ENCODE measurements around the gene GRB7.
"Not testable (repeated sequence)": the region's sequence is repeated elsewhere in the genome, so short reads cannot be mapped to it uniquely, and the experiment has no call there.

Gene GRB7

DNA sequence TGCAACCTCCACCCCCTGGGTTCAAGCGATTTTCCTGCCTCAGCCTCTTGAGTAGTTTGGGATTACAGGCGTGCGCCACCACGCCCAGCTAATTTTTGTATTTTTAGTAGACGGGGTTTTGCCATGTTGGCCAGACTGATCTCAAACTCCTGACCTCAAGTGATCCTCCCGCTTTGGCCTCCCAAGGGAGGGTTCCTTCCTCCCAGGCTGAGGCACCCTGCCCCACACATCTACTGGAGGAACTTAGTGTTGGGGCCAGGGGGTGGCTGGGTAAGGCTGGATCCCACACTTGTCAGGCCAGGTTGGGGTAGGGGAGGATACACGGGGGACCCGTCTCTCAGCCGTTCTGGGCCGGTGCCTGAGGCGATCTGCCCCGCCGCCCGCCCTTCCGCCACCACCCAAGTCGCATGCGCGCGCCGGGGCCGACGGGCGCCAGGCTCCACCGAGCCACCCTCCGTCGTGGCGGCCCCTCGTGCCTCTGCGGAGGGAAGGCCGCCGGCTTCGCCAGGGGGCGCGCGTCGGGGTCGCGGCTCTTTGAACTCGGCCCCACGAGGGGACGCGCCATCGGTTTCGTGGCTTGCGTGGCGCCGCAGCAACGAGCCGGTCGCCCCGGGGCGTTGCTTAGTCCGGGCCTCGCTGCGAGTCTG is 15.9 kb downstream of the GRB7 start:
- no peak for DNase-seq

DNA sequence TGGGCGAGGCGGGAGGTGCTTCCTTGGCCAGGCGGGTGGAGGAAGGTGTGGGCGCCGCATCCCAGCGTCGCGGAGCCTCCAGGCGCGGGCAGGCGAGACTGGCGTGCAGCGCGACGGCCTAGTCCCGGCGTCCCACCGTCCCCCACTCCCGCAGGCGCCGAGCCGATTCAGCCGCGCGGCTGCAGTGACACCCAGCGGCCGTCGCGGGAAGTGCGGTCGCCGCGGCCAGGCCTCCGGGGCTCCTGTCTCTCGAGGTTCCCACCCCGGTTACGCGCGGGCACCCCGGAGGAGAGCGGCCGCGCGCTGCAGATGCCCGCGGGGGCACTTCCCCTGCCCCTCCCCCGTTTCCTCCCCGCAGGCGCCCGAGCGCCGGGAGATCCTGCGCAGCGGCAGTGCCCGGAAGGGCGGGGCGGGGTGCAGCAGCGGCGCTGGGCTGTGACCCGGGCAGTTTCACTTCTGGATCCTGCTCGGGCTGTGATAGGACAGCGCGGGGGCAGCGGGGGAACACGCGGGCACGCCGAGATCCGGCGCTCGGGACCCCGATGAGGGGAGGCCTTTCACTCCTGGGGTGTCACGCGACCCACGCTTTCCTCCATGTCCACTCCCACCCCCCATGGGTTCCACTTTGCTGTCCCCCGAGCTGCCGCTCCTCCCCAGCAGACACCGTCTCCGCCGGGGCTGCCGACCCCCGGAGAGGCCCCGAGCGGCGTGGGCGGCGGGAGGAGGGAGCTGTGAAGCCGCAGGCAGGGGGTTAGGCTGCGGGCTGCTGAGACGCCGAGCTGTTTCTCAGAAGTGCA is 16.6 kb downstream of the GRB7 start:
- DNase-seq, result peak; percentile 95

DNA sequence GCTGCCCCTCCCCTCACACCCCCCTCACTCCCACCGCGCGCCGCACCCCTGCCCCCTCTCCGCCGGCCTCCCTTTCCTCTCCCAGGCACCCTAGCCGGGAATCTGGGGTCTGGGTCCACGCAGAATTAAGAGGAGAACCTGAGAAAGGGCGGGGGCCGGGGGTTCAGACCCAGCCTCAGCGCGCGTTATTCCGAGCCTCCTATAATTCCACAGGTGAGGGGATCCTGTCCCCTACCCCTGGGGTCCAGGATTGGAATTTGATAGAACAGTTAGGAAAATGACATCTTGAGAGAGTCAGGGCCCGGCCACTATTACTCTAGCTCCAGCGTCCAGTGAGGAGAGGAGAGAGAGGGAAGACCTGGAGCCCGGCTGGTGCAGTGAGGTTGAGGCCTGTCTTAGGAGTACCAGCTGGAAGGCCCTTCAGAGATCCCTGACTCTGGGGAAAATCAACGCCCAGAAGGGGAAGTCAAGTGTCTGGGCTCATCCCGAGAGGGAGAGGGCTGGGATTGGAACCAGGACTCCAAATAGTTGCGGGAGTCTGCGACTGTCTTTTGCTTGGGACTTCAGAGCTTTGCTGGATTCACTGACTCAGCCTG is 17.3 kb downstream of the GRB7 start:
- DNase-seq, result peak; percentile 14

DNA sequence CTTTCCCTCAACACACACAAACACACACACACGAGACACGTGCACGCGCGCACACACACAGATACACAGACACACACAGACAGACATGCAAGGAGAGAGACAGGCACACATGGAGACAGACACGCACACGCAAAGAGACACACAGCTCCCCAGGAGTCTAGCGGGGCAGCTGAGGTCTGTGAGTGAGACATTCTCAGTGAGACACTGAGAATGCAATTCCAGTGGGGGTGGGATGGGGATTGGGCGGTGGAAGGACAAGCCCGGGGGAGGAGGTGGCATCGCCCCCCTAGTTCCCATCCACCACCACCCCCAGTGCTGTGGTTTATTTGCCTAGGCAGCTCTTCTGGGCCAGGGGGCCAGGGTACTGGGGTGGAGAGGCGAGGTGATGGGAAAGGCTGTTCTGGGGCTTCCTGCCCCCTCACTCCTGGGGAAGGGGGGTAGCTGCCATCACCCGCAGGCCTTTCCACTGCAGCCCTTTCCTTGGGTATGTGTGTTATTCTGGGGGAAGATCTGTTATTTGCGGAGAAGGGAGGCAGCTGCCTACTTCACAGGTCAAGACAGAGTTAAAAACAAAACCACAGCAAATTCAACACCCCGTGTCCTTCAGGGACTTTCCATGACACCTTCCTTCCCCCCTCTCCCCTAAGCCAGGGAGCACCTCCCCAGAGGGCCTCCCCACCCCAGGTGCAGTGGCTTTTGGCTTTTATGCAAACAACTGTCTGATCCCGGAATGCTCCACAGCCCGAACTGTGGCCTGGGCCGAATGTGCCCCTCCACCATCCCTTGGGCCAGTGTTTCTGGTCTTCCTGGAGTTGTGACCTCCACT is 18.0 kb downstream of the GRB7 start:
- DNase-seq, result no peak

DNA sequence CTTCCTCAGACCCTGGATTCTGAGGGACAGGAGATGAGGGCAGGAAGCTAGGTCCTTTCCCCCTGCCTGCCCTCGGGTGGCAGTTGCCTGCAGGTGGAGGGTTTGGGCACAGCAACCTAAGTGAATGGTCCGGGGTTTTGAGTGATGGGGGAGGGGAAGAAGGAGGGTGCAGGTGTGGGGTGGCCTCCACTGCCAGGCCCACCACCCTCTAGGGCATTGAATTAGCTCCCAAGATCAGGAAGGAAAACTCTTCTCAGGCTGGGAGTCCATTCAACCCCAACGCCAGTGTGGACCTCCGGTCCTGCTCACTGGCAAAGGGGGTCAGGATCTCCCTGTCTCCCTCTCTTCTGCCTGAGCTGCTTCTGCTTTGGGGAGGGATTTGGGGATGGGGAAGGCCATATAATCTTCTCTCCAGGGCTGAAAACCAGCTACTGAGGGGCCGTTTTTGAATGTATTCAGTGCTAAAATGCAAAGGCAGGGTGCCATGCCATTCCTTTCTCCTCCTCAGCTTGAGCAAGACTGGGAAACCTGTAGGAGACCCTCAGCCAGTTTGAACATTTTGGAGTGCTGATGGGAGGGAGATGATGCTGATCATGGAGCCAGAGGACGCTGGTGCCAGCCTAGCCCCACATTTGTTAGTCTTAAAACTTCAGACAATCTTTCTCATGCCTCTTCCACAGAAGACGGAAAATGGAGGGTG is 18.8 kb downstream of the GRB7 start:
- DNase-seq, result no peak

DNA sequence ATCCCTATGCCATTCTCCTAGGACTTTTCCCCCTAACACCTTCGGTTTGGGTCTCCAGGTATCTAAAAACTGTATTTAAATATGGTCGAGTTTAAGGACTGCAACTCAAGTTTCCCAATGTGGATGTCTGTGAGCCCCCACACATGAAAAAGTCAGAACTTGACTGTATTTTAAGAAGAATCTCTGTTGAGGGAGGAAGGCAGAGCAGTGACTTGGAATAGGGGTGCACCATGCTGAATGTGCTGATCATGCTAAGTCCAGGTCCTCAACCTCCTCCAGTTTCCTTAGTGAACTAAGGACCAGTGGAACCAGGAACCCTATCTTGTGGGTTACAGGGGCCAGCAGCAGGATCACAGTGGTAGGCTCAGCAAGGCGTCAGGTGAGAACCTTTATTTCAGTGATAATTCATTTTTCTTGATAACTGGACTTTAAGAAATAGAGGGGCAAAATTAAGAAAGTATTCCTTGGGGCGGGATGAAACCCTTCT is 19.5 kb downstream of the GRB7 start:
- DNase-seq, result no peak

DNA sequence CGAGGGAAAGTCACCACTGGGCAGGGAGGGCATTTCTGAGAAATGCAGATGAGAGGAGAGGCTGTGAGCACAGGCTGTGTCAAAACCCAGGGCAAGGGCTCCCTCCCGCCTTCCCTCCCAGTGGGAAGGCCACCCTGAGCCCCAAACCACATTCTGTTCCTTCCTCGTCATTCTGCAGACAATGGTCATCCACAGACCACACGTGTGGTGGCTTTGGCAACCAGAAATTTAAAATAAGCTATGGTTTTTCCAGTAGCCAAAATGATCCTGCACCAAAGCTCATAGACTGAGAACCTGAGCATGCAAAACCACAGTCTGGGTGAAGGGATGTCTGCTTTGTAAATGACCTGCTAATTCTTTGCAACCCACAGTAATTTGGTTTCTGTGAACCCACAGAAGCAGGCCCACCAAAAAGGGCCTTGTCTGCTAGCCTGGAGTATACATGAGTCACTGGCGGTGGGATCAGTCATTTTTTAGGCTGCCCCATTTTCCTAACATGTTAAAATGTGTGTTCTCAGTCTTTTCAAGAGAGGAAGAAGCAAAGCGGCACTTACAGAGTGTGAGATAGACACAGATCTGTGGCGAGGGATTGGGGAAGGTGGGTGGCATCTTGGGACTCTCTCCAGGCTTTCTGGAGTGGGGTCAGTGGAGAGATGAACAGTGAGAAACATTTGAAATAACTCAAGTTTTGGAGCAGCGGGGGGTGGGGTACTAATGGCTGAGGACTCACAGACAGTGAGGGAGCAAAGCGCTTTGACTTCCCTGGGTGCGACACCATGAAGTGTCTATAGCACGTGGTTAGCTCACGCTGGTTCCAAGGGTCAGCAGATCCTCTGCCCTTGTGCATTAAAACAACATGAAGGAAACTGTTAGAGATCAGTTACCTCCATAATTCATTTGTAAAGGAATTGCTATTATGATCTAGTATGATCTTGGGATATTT is 20.5 kb downstream of the GRB7 start:
- no peak for DNase-seq

DNA sequence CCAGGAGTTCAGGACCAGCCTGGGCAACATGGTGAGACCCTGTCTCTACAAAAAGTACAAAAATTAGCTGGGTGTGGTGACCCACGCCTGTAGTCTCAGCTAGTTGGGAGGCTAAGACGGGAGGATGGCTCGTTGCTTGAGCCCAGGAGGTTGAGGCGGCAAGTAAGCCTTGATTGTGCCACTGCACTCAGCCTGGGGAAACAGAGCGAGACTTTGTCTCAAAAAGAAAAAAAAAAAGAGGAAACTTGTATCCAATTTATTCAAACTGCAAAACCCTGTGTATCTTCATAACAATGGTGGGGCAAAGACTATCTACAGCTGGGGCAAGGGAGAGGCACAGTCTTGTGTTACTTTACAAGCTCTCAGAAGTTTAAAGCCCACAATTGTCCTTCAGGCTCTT is 21.5 kb downstream of the GRB7 start:
- no peak for DNase-seq

DNA sequence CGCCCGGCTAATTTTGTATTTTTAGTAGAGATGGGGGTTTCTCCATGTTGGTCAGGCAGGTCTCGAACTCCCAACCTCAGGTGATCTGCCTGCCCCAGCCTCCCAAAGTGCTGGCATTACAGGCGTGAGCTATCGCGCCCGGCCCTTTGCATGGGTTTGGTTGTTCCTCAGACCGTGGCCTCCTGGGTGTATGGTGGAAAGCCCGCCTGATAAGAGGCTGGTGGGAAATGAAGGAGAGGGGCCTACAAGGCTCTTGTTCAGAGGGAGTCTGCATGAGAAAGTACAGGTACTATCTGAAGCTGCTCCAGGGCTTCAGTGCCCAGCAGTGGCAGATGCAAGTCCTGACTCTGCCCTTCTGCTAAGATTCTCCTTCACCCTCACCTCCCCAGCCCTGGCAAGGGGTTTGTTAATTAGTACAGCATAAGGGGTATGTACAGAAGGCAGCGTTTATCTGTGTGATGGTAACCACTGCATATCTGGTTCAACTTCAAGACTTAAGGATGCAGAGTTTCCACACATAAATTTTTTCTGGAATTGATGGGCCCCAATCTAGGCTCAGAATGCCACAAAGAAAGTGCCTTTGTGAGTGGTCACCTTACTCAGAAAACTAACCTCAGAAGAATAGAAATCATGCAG is 24.2 kb downstream of the GRB7 start:
- DNase-seq, result no peak

DNA sequence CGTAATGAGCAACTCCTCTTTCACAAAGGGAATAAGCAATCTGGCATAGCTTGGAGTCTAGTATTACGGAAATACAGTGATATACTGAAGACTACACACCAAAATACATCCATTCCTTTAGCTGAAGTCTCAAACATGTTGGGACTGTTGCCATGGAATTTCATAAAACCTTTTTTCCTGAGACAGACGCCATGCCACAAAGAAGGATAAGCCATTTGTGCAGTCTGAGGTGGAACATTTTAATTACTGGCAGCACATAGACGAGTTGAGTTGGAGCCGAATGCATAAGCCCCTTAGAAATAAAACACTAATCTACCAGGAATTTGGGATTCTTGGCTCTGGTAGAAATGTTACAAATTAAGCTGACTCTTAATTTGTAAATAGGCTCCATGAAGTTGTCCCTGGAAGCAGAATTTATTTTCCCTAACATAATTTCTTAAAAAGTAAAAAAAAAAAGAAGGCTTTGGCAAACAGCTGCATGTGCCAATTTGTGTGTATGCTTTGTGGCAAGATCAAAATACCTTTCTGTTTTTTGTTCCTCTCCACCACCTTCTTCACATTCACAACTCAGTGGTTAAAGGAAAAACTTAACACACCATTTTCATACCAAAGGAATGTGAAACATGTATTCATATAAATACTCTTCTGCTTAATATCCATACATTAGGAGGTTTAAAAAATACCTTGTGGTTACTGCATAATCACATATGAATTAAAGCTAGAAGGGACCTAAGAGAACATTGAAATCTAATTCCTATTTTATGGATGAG is 25.5 kb downstream of the GRB7 start:
- peak; percentile 58 for DNase-seq

DNA sequence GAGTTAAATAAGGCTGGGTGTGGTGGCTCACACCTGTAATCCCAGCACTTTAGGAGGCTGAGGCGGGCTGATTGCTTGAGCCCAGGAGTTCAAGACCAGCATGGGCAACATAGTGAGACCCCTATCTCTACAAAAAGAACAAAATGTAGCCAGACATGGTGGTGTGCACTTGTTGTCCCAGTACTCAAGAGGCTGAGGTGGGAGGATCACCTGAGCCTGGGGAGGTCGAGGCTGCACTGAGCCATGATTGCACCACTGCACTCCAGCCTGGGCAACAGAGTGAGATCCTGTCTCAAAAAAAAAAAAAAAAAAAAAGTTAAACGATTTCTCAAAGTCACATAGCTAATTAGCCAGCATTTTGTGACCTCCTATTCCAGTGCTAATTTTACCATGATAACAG is 26.4 kb downstream of the GRB7 start:
- DNase-seq, result not testable (repeated sequence)

DNA sequence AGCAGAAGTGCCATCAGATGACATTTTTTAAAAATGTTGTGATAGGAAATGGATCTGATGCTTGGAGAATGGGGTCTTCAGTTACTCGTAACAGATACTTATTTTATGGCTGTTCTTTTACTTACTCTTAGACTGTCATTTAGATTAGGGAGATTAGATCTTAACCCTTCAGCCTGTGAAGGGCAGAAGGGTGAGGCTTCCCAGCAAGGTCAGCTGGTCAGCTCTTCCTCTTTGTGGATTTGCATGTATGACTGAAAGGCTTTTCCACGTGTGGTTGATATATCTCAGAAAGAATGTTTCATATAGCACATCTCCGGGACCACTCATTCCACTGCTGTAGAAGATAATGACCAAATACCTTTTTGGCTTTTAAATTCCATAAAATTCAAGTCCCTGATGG is 27.4 kb downstream of the GRB7 start:
- no peak for DNase-seq

DNA sequence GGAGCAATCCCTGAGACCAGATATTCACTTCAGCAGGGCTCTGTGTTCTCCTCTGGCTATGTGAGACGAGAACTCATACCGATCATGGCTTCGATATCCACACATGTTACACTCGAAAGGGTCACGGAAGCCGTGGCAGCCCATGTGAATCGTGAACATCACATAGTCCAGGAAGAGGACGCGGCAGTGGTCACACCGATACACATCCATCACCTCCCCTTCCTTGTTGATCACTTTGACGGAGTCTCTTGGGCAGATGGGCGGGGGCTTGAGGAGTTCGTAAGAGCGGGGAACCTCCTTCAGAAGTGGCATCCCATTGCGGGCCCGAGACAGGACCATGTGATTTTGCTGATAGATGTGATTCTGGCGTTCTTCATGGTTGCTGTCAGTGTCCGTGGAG is 28.0 kb downstream of the GRB7 start:
- no peak for DNase-seq

DNA sequence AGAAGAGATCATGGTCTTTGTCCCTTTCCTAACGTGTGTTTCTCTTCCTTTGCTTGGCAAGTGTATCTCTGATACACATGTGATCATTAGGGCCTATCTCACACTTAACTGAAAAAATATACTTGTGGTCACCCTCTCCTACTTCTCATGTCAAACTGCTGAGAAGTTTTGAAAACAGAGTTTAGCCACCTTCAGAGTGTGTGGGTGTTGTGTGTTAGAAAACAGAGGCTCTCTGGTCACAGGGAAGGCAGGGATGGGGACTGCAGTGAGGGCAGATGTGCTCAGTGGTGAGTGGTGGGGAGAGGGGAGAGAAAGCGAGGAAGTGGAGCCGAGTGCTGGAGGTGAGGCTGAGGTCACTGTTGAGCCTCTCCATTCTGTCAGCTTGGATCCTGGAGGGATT is 29.4 kb downstream of the GRB7 start:
- DNase-seq, result no peak

DNA sequence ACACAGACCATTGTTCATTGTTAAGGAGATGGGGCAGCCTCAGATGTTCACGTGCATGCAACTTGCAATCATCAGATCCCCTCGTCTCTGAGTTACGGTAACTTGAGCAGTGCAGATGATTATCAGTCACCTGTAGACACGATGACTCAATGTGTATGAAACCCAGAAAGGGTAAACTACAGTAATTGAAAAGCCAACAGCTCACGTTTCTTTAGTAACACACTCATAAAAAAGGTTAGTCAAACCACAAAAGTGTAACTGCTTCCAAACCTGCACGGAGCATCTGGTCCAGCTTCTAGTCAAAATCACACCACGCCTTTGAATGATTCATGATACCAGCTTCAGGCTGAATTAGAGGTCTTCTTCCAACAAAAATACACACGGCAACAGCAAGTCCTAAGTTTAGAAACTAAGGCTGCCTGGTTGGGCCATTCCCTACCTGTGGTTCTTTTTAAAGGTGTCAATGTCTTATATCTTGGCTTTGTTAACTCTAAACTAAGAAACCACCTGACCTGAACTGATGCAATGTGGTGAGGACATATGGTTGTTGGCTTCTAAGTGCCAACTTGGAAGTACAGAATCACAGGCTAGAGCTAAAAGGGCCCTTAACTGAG is 32.3 kb downstream of the GRB7 start:
- DNase-seq, result peak; percentile 56

DNA sequence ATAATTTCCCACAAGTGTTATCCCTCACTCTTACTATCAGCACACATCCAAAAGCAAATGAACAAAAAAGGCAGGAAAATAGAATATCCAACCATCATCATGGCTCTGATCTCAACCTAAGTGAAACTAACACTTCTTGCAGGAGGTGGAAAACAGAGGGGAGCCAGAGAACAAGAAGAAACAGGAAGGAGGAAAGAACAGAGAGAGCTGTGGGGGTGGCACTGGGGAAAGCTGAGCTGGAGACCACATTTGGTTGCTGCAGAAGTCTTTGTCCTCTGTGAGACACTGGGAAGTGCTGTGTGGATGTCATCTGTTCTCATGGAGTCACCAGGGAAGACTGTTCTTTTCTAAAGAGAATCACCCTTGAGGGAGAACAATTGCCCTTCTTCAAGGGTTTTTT is 34.7 kb downstream of the GRB7 start:
- no peak for DNase-seq

DNA sequence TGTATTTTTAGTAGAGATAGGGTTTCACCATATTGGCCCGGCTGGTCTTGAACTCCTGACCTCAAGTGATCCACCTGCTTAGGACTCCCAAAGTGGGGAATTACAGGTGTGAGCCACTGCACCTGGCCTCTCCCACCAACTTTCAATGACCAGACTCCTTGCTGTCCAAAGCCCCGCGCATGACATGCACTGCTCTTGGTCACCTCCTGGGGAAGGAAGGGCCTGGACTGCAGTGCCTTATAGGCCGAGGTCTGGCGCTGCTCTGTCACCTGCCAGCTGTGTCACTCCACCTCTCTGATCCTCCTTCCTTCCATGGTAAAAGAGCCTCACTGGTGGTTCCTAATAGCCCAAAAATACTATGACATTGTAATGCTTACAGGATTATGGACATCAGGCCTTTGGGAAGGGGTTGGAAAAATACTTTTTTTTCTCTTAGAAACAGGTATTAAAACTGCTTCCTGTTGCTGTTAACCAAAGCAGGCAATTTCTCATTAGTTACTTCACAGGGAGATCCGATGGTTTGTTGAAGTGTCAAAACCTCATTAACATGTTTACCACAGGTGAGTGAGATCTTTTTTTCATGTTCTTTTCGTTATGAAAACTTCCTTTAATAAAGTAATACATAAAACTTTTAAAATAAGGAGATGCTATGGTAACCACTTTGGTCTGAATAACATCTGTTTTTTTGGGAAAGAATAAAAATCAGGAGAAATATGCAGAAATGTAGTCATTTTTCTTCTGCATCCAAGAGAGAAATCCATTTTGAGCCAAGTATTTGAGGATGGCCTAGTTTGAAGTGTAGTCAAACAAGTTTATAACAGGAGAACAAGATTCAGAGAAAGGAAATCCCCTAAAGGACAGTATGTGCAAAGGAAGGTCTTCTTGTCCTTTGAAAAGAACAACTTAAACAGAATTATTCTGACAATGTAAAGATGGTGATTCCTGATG is 35.5 kb downstream of the GRB7 start:
- no peak for DNase-seq

DNA sequence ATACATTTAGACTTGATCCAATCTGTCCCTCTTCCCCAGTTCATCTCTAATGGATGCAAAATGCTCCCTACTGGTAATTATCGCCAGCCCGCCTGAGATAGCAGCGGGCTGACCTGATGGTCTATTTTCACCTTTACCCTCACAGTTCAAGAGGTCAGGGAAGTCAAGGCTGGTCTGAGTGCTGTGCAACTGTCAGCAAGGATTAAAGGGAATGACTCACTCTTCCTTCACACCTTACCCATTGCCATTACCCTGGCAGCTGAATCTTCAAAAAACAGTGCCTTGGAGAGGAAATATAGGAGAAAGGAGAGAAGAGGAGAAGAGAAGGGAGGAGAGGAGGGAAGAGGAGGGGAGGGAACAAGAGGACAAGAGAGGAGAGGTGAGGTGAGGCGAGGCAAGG is 36.3 kb downstream of the GRB7 start:
- DNase-seq, result no peak

Data from EL (cell line).